ENCODE measurements around the gene ADGRL3. TPM values are rescaled to one million over a fixed set of nuclear protein-coding genes. Genes with fewer than 3 reads are reported as not detected.

The ADGRL3 gene
- total RNA-seq, 4 donors from 2014 or later, result 6.1 to 26.0 (median 7.3) TPM

- Histone ChIP-seq H3K9me3 (no peaks in the 10 kb centered on the region), H3K27me3 (no peaks in the 10 kb centered on the region), H3K36me3 (no peaks in the 10 kb centered on the region), H3K4me1 (no peaks in the 10 kb centered on the region), H3K4me3 (no peak overlapping the region), H3K27ac (no peak overlapping the region)
- 57 to 58% methylated on average over 2 of the region's 2 CpGs for WGBS, 2 donors (ENCODE audit: low coverage in 1 of 2)
- ATAC-seq, result no peak
- TF ChIP-seq EP300 (IDR thresholded peaks at IDR 0.05) (no peak), POLR2A (IDR thresholded peaks at IDR 0.05) (no peak), POLR2AphosphoS5 (IDR thresholded peaks at IDR 0.05) (no peak)
- TF ChIP-seq, protein P1, sequence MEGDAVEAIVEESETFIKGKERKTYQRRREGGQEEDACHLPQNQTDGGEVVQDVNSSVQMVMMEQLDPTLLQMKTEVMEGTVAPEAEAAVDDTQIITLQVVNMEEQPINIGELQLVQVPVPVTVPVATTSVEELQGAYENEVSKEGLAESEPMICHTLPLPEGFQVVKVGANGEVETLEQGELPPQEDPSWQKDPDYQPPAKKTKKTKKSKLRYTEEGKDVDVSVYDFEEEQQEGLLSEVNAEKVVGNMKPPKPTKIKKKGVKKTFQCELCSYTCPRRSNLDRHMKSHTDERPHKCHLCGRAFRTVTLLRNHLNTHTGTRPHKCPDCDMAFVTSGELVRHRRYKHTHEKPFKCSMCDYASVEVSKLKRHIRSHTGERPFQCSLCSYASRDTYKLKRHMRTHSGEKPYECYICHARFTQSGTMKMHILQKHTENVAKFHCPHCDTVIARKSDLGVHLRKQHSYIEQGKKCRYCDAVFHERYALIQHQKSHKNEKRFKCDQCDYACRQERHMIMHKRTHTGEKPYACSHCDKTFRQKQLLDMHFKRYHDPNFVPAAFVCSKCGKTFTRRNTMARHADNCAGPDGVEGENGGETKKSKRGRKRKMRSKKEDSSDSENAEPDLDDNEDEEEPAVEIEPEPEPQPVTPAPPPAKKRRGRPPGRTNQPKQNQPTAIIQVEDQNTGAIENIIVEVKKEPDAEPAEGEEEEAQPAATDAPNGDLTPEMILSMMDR (IDR thresholded peaks at IDR 0.05), result no peak
These were observed 792.2 kb downstream of the ADGRL3 start for GRCh38 chr4:61992351-61992750.

GRCh38 chr4:61994036-61994435 is 793.9 kb downstream of the ADGRL3 start:
- no peaks in the 10 kb centered on the region for H3K9me3 ChIP-seq
- no peak for TF ChIP-seq POLR2AphosphoS5 (IDR thresholded peaks at IDR 0.05)
- TF ChIP-seq EP300 (IDR thresholded peaks at IDR 0.05), result no peak
- TF ChIP-seq POLR2A (IDR thresholded peaks at IDR 0.05), result no peak
- TF ChIP-seq, protein P1 (IDR thresholded peaks at IDR 0.05), result no peak
- H3K27me3 ChIP-seq, result no peaks in the 10 kb centered on the region
- no peak for ATAC-seq
- H3K27ac ChIP-seq, result no peak overlapping the region
- H3K36me3 ChIP-seq, result no peaks in the 10 kb centered on the region
- no peak overlapping the region for H3K4me3 ChIP-seq
- 71 to 87% methylated on average over 6 of the region's 6 CpGs for WGBS, 2 donors (ENCODE audit: low coverage in 1 of 2)
- no peaks in the 10 kb centered on the region for H3K4me1 ChIP-seq

- no peaks in the 10 kb centered on the region for H3K4me1 ChIP-seq
- H3K36me3 ChIP-seq, result no peaks in the 10 kb centered on the region
- no peak overlapping the region for H3K27ac ChIP-seq
- no peaks in the 10 kb centered on the region for H3K27me3 ChIP-seq
- no peak overlapping the region for H3K4me3 ChIP-seq
- 75 to 88% methylated on average over 2 of the region's 2 CpGs for WGBS, 2 donors (ENCODE audit: low coverage in 1 of 2)
- no peaks in the 10 kb centered on the region for H3K9me3 ChIP-seq
- TF ChIP-seq POLR2AphosphoS5 (IDR thresholded peaks at IDR 0.05), result no peak
- no peak for TF ChIP-seq POLR2A (IDR thresholded peaks at IDR 0.05)
- TF ChIP-seq, protein P1 (IDR thresholded peaks at IDR 0.05), result no peak
- no peak for TF ChIP-seq EP300 (IDR thresholded peaks at IDR 0.05)
- no peak for ATAC-seq
These were observed 795.7 kb downstream of the ADGRL3 start for GRCh38 chr4:61995717-61996340.

GRCh38 chr4:61996943-61997342 is 796.8 kb downstream of the ADGRL3 start:
- 88 to 100% methylated on average over 1 of the region's 1 CpG for WGBS, 2 donors (ENCODE audit: low coverage in 1 of 2)
- no peaks in the 10 kb centered on the region for H3K36me3 ChIP-seq

GRCh38 chr4:61997831-61998230 is 797.7 kb downstream of the ADGRL3 start:
- 84 to 91% methylated on average over 2 of the region's 2 CpGs for WGBS, 2 donors (ENCODE audit: low coverage in 1 of 2)
- Histone ChIP-seq H3K4me1 (no peaks in the 10 kb centered on the region), H3K36me3 (no peaks in the 10 kb centered on the region), H3K9me3 (no peaks in the 10 kb centered on the region), H3K4me3 (no peak overlapping the region), H3K27me3 (no peaks in the 10 kb centered on the region), H3K27ac (no peak overlapping the region)
- no peak for ATAC-seq
- TF ChIP-seq POLR2AphosphoS5 (IDR thresholded peaks at IDR 0.05) (no peak), POLR2A (IDR thresholded peaks at IDR 0.05) (no peak), EP300 (IDR thresholded peaks at IDR 0.05) (no peak)
- TF ChIP-seq, protein P1 (IDR thresholded peaks at IDR 0.05), result no peak

More at GRCh38 chr4:61996943-61997342, 796.8 kb downstream of the ADGRL3 start:
- Histone ChIP-seq H3K9me3 (no peaks in the 10 kb centered on the region), H3K4me3 (no peak overlapping the region), H3K4me1 (no peaks in the 10 kb centered on the region), H3K27me3 (no peaks in the 10 kb centered on the region), H3K27ac (no peak overlapping the region)
- ATAC-seq, result no peak
- TF ChIP-seq EP300 (IDR thresholded peaks at IDR 0.05), result no peak
- no peak for TF ChIP-seq POLR2A (IDR thresholded peaks at IDR 0.05)
- no peak for TF ChIP-seq POLR2AphosphoS5 (IDR thresholded peaks at IDR 0.05)
- TF ChIP-seq, protein P1 (IDR thresholded peaks at IDR 0.05), result no peak
